Hepatocyte (in vitro differentiated cells): Measurements from ENCODE around the gene TRIP10.

Source experiments
- EZH2 ChIP-seq: fragments of 200-600 bp; sonication (generic); IDR thresholded peaks from 2 replicates; pipeline ENCODE4 v1.6.1; 2016; ENCODE audit warnings: antibody characterized with exemption, mild to moderate bottlenecking, borderline replicate concordance
- TF ChIP-seq, protein P1 (sequence below): fragments of 200-600 bp; sonication (generic); IDR thresholded peaks from 2 replicates; pipeline ENCODE4 v1.5.1; 2016; ENCODE audit warnings: antibody characterized with exemption, mild to moderate bottlenecking; ENCODE audit not compliant: poor library complexity

DNA sequence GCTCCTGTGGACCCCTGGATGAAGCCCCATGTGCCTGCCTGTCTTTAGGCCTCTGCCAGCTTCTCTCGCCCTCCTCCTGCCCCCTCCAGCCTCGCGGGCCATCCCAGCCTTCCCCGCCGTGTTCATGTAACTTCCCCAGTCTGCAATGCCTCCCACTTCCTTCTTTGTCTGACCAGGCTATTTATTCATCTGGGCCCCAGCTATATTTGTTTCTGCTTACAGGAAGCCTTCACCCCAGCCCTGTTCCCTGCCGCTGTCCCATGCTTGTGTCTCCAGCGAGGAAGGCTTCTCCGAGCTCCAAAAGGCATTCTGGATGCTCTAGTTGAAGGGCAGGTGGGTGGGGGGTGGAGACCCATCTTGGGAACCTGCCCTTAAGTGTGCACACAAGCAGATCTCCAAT is 11.1 kb upstream of the TRIP10 start:
- no peak for TF ChIP-seq EZH2
- TF ChIP-seq, protein P1, sequence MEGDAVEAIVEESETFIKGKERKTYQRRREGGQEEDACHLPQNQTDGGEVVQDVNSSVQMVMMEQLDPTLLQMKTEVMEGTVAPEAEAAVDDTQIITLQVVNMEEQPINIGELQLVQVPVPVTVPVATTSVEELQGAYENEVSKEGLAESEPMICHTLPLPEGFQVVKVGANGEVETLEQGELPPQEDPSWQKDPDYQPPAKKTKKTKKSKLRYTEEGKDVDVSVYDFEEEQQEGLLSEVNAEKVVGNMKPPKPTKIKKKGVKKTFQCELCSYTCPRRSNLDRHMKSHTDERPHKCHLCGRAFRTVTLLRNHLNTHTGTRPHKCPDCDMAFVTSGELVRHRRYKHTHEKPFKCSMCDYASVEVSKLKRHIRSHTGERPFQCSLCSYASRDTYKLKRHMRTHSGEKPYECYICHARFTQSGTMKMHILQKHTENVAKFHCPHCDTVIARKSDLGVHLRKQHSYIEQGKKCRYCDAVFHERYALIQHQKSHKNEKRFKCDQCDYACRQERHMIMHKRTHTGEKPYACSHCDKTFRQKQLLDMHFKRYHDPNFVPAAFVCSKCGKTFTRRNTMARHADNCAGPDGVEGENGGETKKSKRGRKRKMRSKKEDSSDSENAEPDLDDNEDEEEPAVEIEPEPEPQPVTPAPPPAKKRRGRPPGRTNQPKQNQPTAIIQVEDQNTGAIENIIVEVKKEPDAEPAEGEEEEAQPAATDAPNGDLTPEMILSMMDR: no peak
